Upper lobe of left lung (tissue), 4 donors: ENCODE measurements around the gene HIGD1A.

Experiments used
- EP300 ChIP-seq, 4 donors: sonication (generic); formaldehyde crosslinking; IDR thresholded peaks; one replicate each; pipeline ENCODE4 v1.5.1; 2017; ENCODE audit warnings: antibody characterized with exemption in 4 of 4, control low read depth in 2 of 4
- POLR2A ChIP-seq, 4 donors: fragments of 450-650 bp; IDR thresholded peaks; one replicate each; pipeline ENCODE4 v1.5.1; 2016 to 2017; ENCODE audit warnings: antibody characterized with exemption in 4 of 4, mild to moderate bottlenecking in 2 of 4
- POLR2AphosphoS5 ChIP-seq, 2 donors: sonication (generic); formaldehyde crosslinking; IDR thresholded peaks; one replicate each; pipeline ENCODE4 v1.5.1; 2017; ENCODE audit warnings: antibody characterized with exemption in 2 of 2

DNA sequence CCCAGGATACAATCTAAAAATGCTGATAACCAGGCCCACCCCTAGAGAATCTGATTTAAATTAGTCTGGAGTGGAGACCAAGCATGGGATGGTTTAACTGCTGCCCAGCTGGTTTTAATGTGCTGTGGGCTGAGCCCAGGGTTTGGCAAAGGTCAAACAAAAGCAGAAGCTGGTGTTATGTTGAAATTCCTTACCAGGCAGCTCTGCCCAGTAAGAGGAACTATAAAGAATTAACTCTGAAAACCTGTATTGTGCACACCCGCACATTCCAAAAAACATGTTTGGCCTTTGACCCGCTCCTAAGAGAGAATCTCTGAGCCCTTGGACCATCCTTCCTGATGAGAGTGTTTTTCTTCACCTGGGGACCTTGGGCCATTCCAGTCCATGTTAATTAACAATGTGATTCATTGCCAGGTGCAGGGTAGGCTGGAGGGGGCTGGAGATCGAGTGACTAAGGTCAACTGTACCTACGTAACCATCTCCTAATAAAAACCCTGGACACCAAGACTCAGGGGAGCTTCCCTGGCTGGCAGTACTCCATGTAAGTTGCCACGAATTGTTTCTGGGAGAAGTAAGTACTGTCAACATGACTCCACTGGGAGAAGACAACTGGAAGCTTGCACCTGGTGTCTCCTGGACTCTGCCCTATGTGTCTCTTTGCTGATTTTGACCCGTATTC lies 42.1 kb downstream of the HIGD1A start:
- TF ChIP-seq POLR2A (IDR thresholded peaks at IDR 0.05) (no peak), POLR2AphosphoS5 (IDR thresholded peaks at IDR 0.05) (no peak), EP300 (IDR thresholded peaks at IDR 0.05) (no peak)
